Endometrial microvascular endothelial cells (primary cell): ENCODE measurements around the gene FICD. TPM values are rescaled to one million over a fixed set of nuclear protein-coding genes. Genes with fewer than 3 reads are reported as not detected.
"Not testable (repeated sequence)": the region's sequence is repeated elsewhere in the genome, so short reads cannot be mapped to it uniquely, and the experiment has no call there.

ENCODE experiments used
- in situ Hi-C: cut with HindIII; loops from 2 replicates; pipeline ENCODE4 v1.10.0; 2017; ENCODE audit warnings: low sequenced_read_pairs, low pct_unique_long_range_greater_than_20kb; ENCODE audit errors: inconsistent ontology term
- total RNA-seq: library from RNA; depleted of rRNA; stranded (reverse); fragments of >200 nt; gene quantifications from one replicate; pipeline ENCODE4 v1.2.3, GENCODE V29; 2015; ENCODE audit errors: inconsistent ontology term

The FICD gene
- 5.5 TPM for total RNA-seq

GRCh38 chr12:108514973-108515814 lies at the start of gene FICD:
FICD (plus strand) TSS chr12:108515277; CDS start chr12:108516973, 1,696 bp downstream.
- in situ Hi-C loops = no loop called here

GRCh38 chr12:108465417-108465816 lies 49.7 kb upstream of the FICD start:
- in situ Hi-C loops = no loop called here

- in situ Hi-C loops = no loop called here
Observed at GRCh38 chr12:108468196-108468968, 46.7 kb upstream of the FICD start.

- in situ Hi-C loops = no loop called here
Observed at GRCh38 chr12:108473400-108474055, 41.5 kb upstream of the FICD start.

- in situ Hi-C loops = no loop called here
Observed at GRCh38 chr12:108475396-108475795, 39.7 kb upstream of the FICD start.

- in situ Hi-C loops = no loop called here
Observed at GRCh38 chr12:108477055-108477880, 37.8 kb upstream of the FICD start.

GRCh38 chr12:108477881-108478259 lies 37.2 kb upstream of the FICD start:
- in situ Hi-C loops = no loop called here

GRCh38 chr12:108478611-108479206 lies 36.4 kb upstream of the FICD start:
- in situ Hi-C loops = no loop called here

GRCh38 chr12:108479364-108480070 lies 35.6 kb upstream of the FICD start:
- in situ Hi-C loops = no loop called here

- in situ Hi-C loops = no loop called here
Observed at GRCh38 chr12:108482717-108483212, 32.3 kb upstream of the FICD start.

GRCh38 chr12:108483213-108484059 lies 31.6 kb upstream of the FICD start:
- in situ Hi-C loops = no loop called here

GRCh38 chr12:108484431-108484830 lies 30.6 kb upstream of the FICD start:
- in situ Hi-C loops = no loop called here

- in situ Hi-C loops = no loop called here
Observed at GRCh38 chr12:108484845-108485244, 30.2 kb upstream of the FICD start.

- in situ Hi-C loops = not testable (repeated sequence)
Observed at GRCh38 chr12:108485371-108485770, 29.7 kb upstream of the FICD start.

GRCh38 chr12:108487029-108487428 lies 28.0 kb upstream of the FICD start:
- in situ Hi-C loops = not testable (repeated sequence)

GRCh38 chr12:108491256-108491655 lies 23.8 kb upstream of the FICD start:
- in situ Hi-C loops = no loop called here

GRCh38 chr12:108495054-108495453 lies 20.0 kb upstream of the FICD start:
- in situ Hi-C loops = no loop called here
